ENCODE results near the gene RD3L. TPM values are rescaled to one million over a fixed set of nuclear protein-coding genes. Genes with fewer than 3 reads are reported as not detected.

Gene RD3L
- total RNA-seq, 4 donors from 2014 or later, result not detected

DNA sequence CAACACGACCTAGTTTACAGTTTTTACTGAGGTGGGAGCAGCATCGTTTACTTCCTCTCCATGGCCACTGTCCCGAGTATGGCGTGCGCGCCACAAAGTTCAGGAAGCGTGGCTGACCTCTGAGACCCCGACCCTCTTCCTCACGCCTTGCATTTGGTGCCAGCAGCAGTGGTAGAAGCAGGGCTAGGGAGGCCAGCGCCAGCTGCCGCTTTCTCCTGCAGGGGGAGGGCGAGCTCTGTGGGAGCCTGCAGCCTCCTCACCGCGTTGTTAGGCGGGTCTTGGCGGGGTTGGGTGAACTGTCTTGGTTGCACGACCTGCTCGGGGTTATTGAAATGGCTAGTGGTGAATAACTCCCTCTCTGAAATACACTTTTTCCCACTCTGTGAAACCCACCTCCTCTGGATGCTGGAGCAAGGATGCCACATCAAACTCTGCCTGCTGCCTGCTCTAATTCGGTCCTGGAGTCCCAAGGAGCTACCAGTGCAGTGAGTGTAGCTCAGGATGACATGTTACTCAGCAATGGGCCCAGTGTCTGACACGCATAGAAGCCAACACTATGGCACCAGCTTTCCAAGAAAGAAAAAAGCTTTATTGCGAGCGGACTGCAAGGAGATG, 36.4 kb downstream of the RD3L start:
- no peak for TF ChIP-seq CTCF (IDR thresholded peaks at IDR 0.05)
- no peak for DNase-seq (ENCODE audit: low spot score)
- no peak for ATAC-seq (ENCODE audit: low FRiP score)

- ATAC-seq (ENCODE audit: low FRiP score), result no peak
Observed at GRCh38 chr14:103904493-103905107, 37.7 kb downstream of the RD3L start.

GRCh38 chr14:103899833-103900232, 42.5 kb downstream of the RD3L start:
- no peak for ATAC-seq (ENCODE audit: low FRiP score)

More at GRCh38 chr14:103904493-103905107, 37.7 kb downstream of the RD3L start:
- DNase-seq (ENCODE audit: low spot score), result no peak
- TF ChIP-seq CTCF (IDR thresholded peaks at IDR 0.05), result no peak

GRCh38 chr14:103899316-103899715, 43.0 kb downstream of the RD3L start:
- no peak for DNase-seq (ENCODE audit: low spot score)
- TF ChIP-seq CTCF (IDR thresholded peaks at IDR 0.05), result no peak
- ATAC-seq (ENCODE audit: low FRiP score), result no peak

More at GRCh38 chr14:103899833-103900232, 42.5 kb downstream of the RD3L start:
- no peak for DNase-seq (ENCODE audit: low spot score)
- TF ChIP-seq CTCF (IDR thresholded peaks at IDR 0.05), result no peak

GRCh38 chr14:103898711-103899110, 43.6 kb downstream of the RD3L start:
- DNase-seq (ENCODE audit: low spot score) (no peak), ATAC-seq (ENCODE audit: low FRiP score) (no peak)
- TF ChIP-seq CTCF (IDR thresholded peaks at IDR 0.05), result no peak

DNA sequence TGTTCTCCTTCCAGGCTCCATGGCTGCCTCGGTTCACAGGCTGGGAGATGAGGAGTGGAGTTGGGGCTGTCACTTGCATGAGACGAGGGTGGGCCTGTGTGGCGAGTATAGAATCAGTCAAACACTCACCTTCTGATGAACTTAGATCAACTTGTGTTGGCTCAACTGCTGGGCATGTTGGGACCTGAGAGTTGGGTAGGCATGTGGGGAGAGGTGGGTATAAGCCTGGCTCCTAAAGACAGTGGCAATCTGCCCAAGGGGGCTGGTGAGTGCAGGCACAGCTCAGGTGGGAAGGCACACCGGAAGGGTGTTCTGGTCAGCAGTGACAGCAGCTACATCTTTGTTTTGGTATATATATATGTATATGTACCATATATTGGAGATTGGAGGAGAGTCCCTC, 44.1 kb downstream of the RD3L start:
- ATAC-seq (ENCODE audit: low FRiP score) (no peak), DNase-seq (ENCODE audit: low spot score) (no peak)
- no peak for TF ChIP-seq CTCF (IDR thresholded peaks at IDR 0.05)
